IMR-90 (cell line): ENCODE measurements around the gene NT5C3A. TPM values are rescaled to one million over a fixed set of nuclear protein-coding genes. Genes with fewer than 3 reads are reported as not detected.

Experiments used
- ATAC-seq: fragments of 200-7000 bp; cut with Tn5 transposase; 2 replicates; pipeline ENCODE4 v1.9.1; 2020; ENCODE audit warnings: low read depth, mild to moderate bottlenecking, moderate library complexity
- BruUV-seq: library from RNA; stranded (reverse); fragments of 400-500 nt; replicated peaks from 2 replicates; lab custom pipeline; 2021; lab: Mats Ljungman, UMichigan
- CTCF ChIA-PET: fragments of 300-600 bp; formaldehyde crosslinking; extraction: SDS; loops from one replicate; lab custom pipeline; 2021; ENCODE audit warnings: antibody characterized with exemption; lab: Yijun Ruan, JAX
- POLR2A ChIA-PET: fragments of 300-600 bp; sonication (Branson Sonifier 250); formaldehyde crosslinking; loops from one replicate; lab custom pipeline; 2022; ENCODE audit warnings: antibody characterized with exemption; ENCODE audit not compliant: unreplicated experiment; lab: Charles Lee
- DNase-seq: peaks from one replicate; pipeline ENCODE4 v3.0.0; 2013
- H2AFZ ChIP-seq: replicated peaks from 2 replicates; pipeline ENCODE3; 2013; ENCODE audit warnings: low read length, mild to moderate bottlenecking; ENCODE audit not compliant: poor library complexity
- H2AK5ac ChIP-seq: 2 replicates; pipeline ENCODE4 v1.6.1; 2013; ENCODE audit warnings: low read depth, low read length, inconsistent platforms
- H2AK9ac ChIP-seq: replicated peaks from 2 replicates; pipeline ENCODE3; 2013; ENCODE audit warnings: mild to moderate bottlenecking, low read depth, low read length, moderate library complexity; ENCODE audit not compliant: poor library complexity
- H2BK120ac ChIP-seq: 2 replicates; pipeline ENCODE4 v1.6.1; 2013; ENCODE audit warnings: low read depth, low read length, inconsistent platforms
- H2BK15ac ChIP-seq: 3 replicates; pipeline ENCODE4 v1.6.1; 2013; ENCODE audit warnings: low read depth, low read length, inconsistent platforms
- H2BK20ac ChIP-seq: 2 replicates; pipeline ENCODE4 v1.6.1; 2013; ENCODE audit warnings: low read depth, mild to moderate bottlenecking, inconsistent platforms, low read length, moderate library complexity
- H2BK5ac ChIP-seq: 2 replicates; pipeline ENCODE4 v1.6.1; 2013; ENCODE audit warnings: mild to moderate bottlenecking, low read depth, low read length, inconsistent platforms; ENCODE audit not compliant: poor library complexity, severe bottlenecking
- H3K14ac ChIP-seq: replicated peaks from 2 replicates; pipeline ENCODE4 v1.6.1; 2013; ENCODE audit warnings: low read depth, low read length, inconsistent platforms
- H3K18ac ChIP-seq: 2 replicates; pipeline ENCODE4 v1.6.1; 2013; ENCODE audit warnings: low read depth, low read length, control low read depth
- H3K23ac ChIP-seq: 2 replicates; pipeline ENCODE4 v1.6.1; 2013; ENCODE audit warnings: low read depth, low read length, inconsistent platforms
- H3K27ac ChIP-seq: 2 replicates; pipeline ENCODE4 v1.5.1; 2013; ENCODE audit warnings: mild to moderate bottlenecking, control low read depth, low read length; ENCODE audit not compliant: insufficient read depth
- H3K27me3 ChIP-seq: 2 replicates; pipeline ENCODE4 v1.6.1; 2013; ENCODE audit warnings: low read length; ENCODE audit not compliant: control insufficient read depth, insufficient read depth
- H3K36me3 ChIP-seq: 2 replicates; pipeline ENCODE4 v1.6.1; 2013; ENCODE audit warnings: low read length, mixed read lengths; ENCODE audit not compliant: control insufficient read depth, insufficient read depth
- H3K4ac ChIP-seq: 2 replicates; pipeline ENCODE4 v1.6.1; 2013; ENCODE audit warnings: low read depth, low read length, inconsistent platforms
- H3K4me1 ChIP-seq: 2 replicates; pipeline ENCODE4 v1.6.1; 2013; ENCODE audit warnings: low read length, mixed read lengths; ENCODE audit not compliant: control insufficient read depth, insufficient read depth
- H3K4me2 ChIP-seq: 2 replicates; pipeline ENCODE4 v1.6.1; 2013; ENCODE audit warnings: low read depth, mild to moderate bottlenecking, control low read depth, low read length, moderate library complexity
- H3K4me3 ChIP-seq: 2 replicates; pipeline ENCODE4 v1.5.1; 2013; ENCODE audit warnings: low read depth, mild to moderate bottlenecking, control low read depth, low read length, moderate library complexity; ENCODE audit not compliant: insufficient read depth
- H3K56ac ChIP-seq: 2 replicates; pipeline ENCODE4 v1.6.1; 2013; ENCODE audit warnings: low read length, inconsistent platforms; ENCODE audit not compliant: insufficient read depth; ENCODE audit errors: extremely low read depth
- H3K79me1 ChIP-seq, 2 experiments: 2 replicates each; pipeline ENCODE4 v1.6.1; 2013; ENCODE audit warnings: low read length in 2 of 2, inconsistent platforms in 1 of 2, low read depth in 1 of 2
- H3K9ac ChIP-seq: 2 replicates; pipeline ENCODE4 v1.6.1; 2013; ENCODE audit warnings: low read depth, low read length, control low read depth
- H3K9me1 ChIP-seq: 2 replicates; pipeline ENCODE4 v1.6.1; 2013; ENCODE audit warnings: low read length, inconsistent platforms; ENCODE audit not compliant: insufficient read depth
- H3K9me3 ChIP-seq: 2 replicates; pipeline ENCODE4 v1.6.1; 2013; ENCODE audit warnings: low read length; ENCODE audit not compliant: control insufficient read depth, insufficient read depth
- H4K20me1 ChIP-seq: 2 replicates; pipeline ENCODE4 v1.6.1; 2013; ENCODE audit warnings: low read length, inconsistent platforms; ENCODE audit not compliant: insufficient read depth
- H4K5ac ChIP-seq: 2 replicates; pipeline ENCODE4 v1.6.1; 2013; ENCODE audit warnings: mild to moderate bottlenecking, low read depth, low read length, control low read depth
- H4K8ac ChIP-seq, 2 experiments: 2 replicates each; pipeline ENCODE4 v1.6.1; 2013; ENCODE audit warnings: low read depth in 2 of 2, low read length in 2 of 2, control low read depth in 1 of 2, inconsistent platforms in 1 of 2
- H4K91ac ChIP-seq: 2 replicates; pipeline ENCODE4 v1.6.1; 2013; ENCODE audit warnings: low read depth, low read length, inconsistent platforms; ENCODE audit not compliant: insufficient read depth
- BHLHE40 ChIP-seq: fragments of 150-350 bp; IDR thresholded peaks from 2 replicates; pipeline ENCODE4 v1.6.1; 2016; ENCODE audit warnings: mild to moderate bottlenecking, low read depth, low read length
- MAFK ChIP-seq: IDR thresholded peaks from 2 replicates; pipeline ENCODE4 v1.6.1; 2012; ENCODE audit warnings: low read depth, low read length, improper control_type of control experiment
- NFE2L2 ChIP-seq: fragments of 150-350 bp; IDR thresholded peaks from 2 replicates; pipeline ENCODE4 v1.6.1; 2016; ENCODE audit warnings: low read depth, mild to moderate bottlenecking, low read length
- RAD21 ChIP-seq: IDR thresholded peaks from 2 replicates; pipeline ENCODE4 v1.6.1; 2012; ENCODE audit warnings: low read length, improper control_type of control experiment
- SMC3 ChIP-seq: fragments of 150-350 bp; IDR thresholded peaks from 2 replicates; pipeline ENCODE4 v1.6.1; 2016; ENCODE audit warnings: low read depth, mild to moderate bottlenecking, antibody characterized with exemption, low read length, moderate library complexity
- WGBS, 2 experiments: methylation state at CpG; one replicate each; pipeline versions ENCODE4 v1.1.5 to v1.1.7; 2013; ENCODE audit warnings: missing lambda C conversion rate in 2 of 2; ENCODE audit not compliant: insufficient read length in 1 of 2; ENCODE audit errors: extremely low coverage in 2 of 2; 5-methylcytosine and 5-hydroxymethylcytosine counted together
- dilution Hi-C: fragments of 300-500 bp; cut with HindIII; formaldehyde crosslinking; loops from one replicate; pipeline ENCODE4 v1.14.3; 2018; ENCODE audit warnings: low sequenced_read_pairs; ENCODE audit not compliant: unreplicated experiment
- in situ Hi-C: fragments of 300-500 bp; cut with MboI; formaldehyde crosslinking; loops from 3 replicates; pipeline ENCODE4 v1.14.3; 2019; ENCODE audit warnings: low sequenced_read_pairs, inconsistent platforms, mixed read lengths
- intact Hi-C: fragments of 100-400 bp; cut with micrococcal nuclease; formaldehyde crosslinking; loops from 2 replicates; pipeline ENCODE4 v1.10.0; 2022
- polyA plus RNA-seq, 3 experiments: library from polyadenylated mRNA; depleted of rRNA; stranded (reverse); fragments of >200 nt; gene quantifications; 2 replicates each; pipeline ENCODE4 v1.2.3, GENCODE V29; 2012; ENCODE audit warnings: low replicate concordance in 1 of 3
- total RNA-seq: library from RNA; depleted of rRNA; stranded (reverse); fragments of >200 nt; gene quantifications from 2 replicates; pipeline ENCODE4 v1.2.3, GENCODE V29; 2012
- TF ChIP-seq, protein P1 (sequence below): fragments of 150-350 bp; IDR thresholded peaks from 2 replicates; pipeline ENCODE4 v1.6.1; 2016; ENCODE audit warnings: low read depth, mild to moderate bottlenecking, low read length, moderate library complexity, borderline replicate concordance

Gene NT5C3A
- total and polyA plus RNA-seq, 2 of the 4 experiments (the other 2 are of a cell fraction), result 11.3 to 12.2 TPM

DNA sequence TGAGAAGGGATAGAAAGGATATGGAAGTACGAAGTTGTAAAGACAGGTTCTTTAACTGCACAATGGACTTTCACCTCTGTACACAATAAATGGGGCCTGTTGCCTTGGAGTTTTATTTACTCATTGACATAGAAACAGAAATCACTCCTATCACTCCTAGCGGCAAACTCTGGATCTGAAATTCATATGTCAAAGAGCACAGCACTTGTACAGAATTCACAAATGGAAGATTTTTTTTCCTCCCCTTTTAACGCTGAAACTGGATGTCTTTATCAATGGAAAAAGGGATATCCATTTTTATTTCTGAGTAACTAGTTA is 18.2 kb downstream of the NT5C3A start:
- H3K14ac ChIP-seq, result no peak overlapping the region
- no TSS peak for BruUV-seq

More for the DNA sequence above, 18.2 kb downstream of the NT5C3A start:
- Histone ChIP-seq H3K56ac (no peak overlapping the region), H3K79me1 (peaks cover 21 to 53% of the 10 kb centered on the region in 2 experiments), H2BK20ac (no peak overlapping the region), H2BK120ac (0 out of 2 replicates have a peak overlapping the region, but pooled peaks have one; percentile 5), H3K27me3 (no peaks in the 10 kb centered on the region), H3K27ac (no peak overlapping the region), H3K9me1 (peaks cover 10% of the 10 kb centered on the region), H4K20me1 (no peaks in the 10 kb centered on the region; the same call in 1 of the 2 replicates), H3K9me3 (no peaks in the 10 kb centered on the region), H4K5ac (peak overlapping the region; percentile 18; the same call in 1 of the 2 replicates), H4K8ac (no peak overlapping the region; a peak in 2 of 4 replicates), H3K4me1 (peaks cover 7% of the 10 kb centered on the region), H2AFZ (no peak overlapping the region), H3K4me2 (no peak overlapping the region), H3K18ac (peak overlapping the region; percentile 61; the same call in 1 of the 2 replicates), H3K4ac (no peak overlapping the region), H3K9ac (no peak overlapping the region), H3K23ac (no peak overlapping the region), H4K91ac (no peak overlapping the region), H2AK5ac (no peak overlapping the region), H2BK15ac (no peak overlapping the region), H3K36me3 (no peaks in the 10 kb centered on the region; the same call in 1 of the 2 replicates), H2BK5ac (peak overlapping the region; percentile 68), H2AK9ac (no peak overlapping the region), H3K4me3 (no peak overlapping the region)
- TF ChIP-seq NFE2L2, result no peak
- TF ChIP-seq SMC3, result no peak
- TF ChIP-seq MAFK, result no peak
- no peak for TF ChIP-seq RAD21
- TF ChIP-seq BHLHE40, result no peak
- TF ChIP-seq, protein P1, sequence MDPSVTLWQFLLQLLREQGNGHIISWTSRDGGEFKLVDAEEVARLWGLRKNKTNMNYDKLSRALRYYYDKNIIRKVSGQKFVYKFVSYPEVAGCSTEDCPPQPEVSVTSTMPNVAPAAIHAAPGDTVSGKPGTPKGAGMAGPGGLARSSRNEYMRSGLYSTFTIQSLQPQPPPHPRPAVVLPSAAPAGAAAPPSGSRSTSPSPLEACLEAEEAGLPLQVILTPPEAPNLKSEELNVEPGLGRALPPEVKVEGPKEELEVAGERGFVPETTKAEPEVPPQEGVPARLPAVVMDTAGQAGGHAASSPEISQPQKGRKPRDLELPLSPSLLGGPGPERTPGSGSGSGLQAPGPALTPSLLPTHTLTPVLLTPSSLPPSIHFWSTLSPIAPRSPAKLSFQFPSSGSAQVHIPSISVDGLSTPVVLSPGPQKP, result no peak
- no peak for DNase-seq
- in situ Hi-C loops, result no loop called here
- no peak for ATAC-seq
- no CpG with 5 or more reads among the region's 3 CpGs for WGBS, 2 experiments
- dilution Hi-C loops, result no loop called here
- ChIA-PET CTCF (no interaction called here), POLR2A (no interaction called here)
- intact Hi-C loops, result no loop called here
